ENCODE data around the gene CD28. TPM values are rescaled to one million over a fixed set of nuclear protein-coding genes. Genes with fewer than 3 reads are reported as not detected.

The CD28 gene
- total and polyA plus RNA-seq, 10 of the 15 experiments (the other 5 are each of a cell fraction or from before 2014, with no cell fraction given), result 0.03 to 0.23 (median 0.04) TPM; not detected in 7

DNA sequence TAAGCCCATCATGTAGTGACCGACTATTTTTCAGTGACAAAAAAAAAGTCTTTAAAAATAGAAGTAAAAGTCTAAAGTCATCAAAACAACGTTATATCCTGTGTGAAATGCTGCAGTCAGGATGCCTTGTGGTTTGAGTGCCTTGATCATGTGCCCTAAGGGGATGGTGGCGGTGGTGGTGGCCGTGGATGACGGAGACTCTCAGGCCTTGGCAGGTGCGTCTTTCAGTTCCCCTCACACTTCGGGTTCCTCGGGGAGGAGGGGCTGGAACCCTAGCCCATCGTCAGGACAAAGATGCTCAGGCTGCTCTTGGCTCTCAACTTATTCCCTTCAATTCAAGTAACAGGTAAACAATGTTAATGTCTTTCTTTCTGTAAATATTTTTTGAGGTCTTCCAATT lies at the start of gene CD28 (continued):
- TF ChIP-seq, protein P1, sequence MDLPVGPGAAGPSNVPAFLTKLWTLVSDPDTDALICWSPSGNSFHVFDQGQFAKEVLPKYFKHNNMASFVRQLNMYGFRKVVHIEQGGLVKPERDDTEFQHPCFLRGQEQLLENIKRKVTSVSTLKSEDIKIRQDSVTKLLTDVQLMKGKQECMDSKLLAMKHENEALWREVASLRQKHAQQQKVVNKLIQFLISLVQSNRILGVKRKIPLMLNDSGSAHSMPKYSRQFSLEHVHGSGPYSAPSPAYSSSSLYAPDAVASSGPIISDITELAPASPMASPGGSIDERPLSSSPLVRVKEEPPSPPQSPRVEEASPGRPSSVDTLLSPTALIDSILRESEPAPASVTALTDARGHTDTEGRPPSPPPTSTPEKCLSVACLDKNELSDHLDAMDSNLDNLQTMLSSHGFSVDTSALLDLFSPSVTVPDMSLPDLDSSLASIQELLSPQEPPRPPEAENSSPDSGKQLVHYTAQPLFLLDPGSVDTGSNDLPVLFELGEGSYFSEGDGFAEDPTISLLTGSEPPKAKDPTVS (IDR thresholded peaks at IDR 0.05; ENCODE audit: low read depth, low read length), result no peak
- TF ChIP-seq, protein P2, sequence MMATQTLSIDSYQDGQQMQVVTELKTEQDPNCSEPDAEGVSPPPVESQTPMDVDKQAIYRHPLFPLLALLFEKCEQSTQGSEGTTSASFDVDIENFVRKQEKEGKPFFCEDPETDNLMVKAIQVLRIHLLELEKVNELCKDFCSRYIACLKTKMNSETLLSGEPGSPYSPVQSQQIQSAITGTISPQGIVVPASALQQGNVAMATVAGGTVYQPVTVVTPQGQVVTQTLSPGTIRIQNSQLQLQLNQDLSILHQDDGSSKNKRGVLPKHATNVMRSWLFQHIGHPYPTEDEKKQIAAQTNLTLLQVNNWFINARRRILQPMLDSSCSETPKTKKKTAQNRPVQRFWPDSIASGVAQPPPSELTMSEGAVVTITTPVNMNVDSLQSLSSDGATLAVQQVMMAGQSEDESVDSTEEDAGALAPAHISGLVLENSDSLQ (IDR thresholded peaks at IDR 0.05), result no peak
- TF ChIP-seq CEBPB (IDR thresholded peaks at IDR 0.05; ENCODE audit: borderline replicate concordance in 1 of 2, low read depth in 2 of 2, low read length in 2 of 2) (no peak), RAD21 (IDR thresholded peaks at IDR 0.05; ENCODE audit: insufficient read depth, low read depth, low read length) (no peak), NR2F1 (conservative IDR thresholded peaks at IDR 0.05) (no peak), RCOR1 (conservative IDR thresholded peaks at IDR 0.05; ENCODE audit: low read depth, low read length) (no peak), RFX5 (IDR thresholded peaks at IDR 0.05; ENCODE audit: low read depth, low read length) (no peak), HDGF (IDR thresholded peaks at IDR 0.05) (no peak), RB1 (IDR thresholded peaks at IDR 0.05; ENCODE audit: borderline replicate concordance) (no peak), NR2C1 (IDR thresholded peaks at IDR 0.05) (no peak), SUPT20H (IDR thresholded peaks at IDR 0.05; ENCODE audit: borderline replicate concordance, control insufficient read depth, low read depth, low read length) (no peak), STAT3 (IDR thresholded peaks at IDR 0.05; ENCODE audit: low read depth, low read length) (no peak), MYC (IDR thresholded peaks at IDR 0.05; ENCODE audit: insufficient read depth, insufficient read length, insufficient replicate concordance, low read length, severe bottlenecking) (no peak), ZNF217 (IDR thresholded peaks at IDR 0.05) (no peak), BCL11A (IDR thresholded peaks at IDR 0.05; ENCODE audit: low read depth, low read length) (peak; percentile 84), ZSCAN29 (IDR thresholded peaks at IDR 0.05) (no peak), WRNIP1 (IDR thresholded peaks at IDR 0.05; ENCODE audit: borderline replicate concordance, low read depth, low read length) (no peak), RUNX3 (IDR thresholded peaks at IDR 0.05; ENCODE audit: low read length) (peak; percentile 96), NFXL1 (IDR thresholded peaks at IDR 0.05; ENCODE audit: borderline replicate concordance) (no peak), SP1 (IDR thresholded peaks at IDR 0.05; ENCODE audit: low read depth, low read length) (peak; percentile 70), HDAC2 (IDR thresholded peaks at IDR 0.05) (no peak), EZH2 (IDR thresholded peaks at IDR 0.05; ENCODE audit: borderline replicate concordance, control insufficient read depth, low read depth, low read length) (no peak)
- TF ChIP-seq, protein P3, sequence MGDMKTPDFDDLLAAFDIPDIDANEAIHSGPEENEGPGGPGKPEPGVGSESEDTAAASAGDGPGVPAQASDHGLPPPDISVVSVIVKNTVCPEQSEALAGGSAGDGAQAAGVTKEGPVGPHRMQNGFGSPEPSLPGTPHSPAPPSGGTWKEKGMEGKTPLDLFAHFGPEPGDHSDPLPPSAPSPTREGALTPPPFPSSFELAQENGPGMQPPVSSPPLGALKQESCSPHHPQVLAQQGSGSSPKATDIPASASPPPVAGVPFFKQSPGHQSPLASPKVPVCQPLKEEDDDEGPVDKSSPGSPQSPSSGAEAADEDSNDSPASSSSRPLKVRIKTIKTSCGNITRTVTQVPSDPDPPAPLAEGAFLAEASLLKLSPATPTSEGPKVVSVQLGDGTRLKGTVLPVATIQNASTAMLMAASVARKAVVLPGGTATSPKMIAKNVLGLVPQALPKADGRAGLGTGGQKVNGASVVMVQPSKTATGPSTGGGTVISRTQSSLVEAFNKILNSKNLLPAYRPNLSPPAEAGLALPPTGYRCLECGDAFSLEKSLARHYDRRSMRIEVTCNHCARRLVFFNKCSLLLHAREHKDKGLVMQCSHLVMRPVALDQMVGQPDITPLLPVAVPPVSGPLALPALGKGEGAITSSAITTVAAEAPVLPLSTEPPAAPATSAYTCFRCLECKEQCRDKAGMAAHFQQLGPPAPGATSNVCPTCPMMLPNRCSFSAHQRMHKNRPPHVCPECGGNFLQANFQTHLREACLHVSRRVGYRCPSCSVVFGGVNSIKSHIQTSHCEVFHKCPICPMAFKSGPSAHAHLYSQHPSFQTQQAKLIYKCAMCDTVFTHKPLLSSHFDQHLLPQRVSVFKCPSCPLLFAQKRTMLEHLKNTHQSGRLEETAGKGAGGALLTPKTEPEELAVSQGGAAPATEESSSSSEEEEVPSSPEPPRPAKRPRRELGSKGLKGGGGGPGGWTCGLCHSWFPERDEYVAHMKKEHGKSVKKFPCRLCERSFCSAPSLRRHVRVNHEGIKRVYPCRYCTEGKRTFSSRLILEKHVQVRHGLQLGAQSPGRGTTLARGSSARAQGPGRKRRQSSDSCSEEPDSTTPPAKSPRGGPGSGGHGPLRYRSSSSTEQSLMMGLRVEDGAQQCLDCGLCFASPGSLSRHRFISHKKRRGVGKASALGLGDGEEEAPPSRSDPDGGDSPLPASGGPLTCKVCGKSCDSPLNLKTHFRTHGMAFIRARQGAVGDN (IDR thresholded peaks at IDR 0.05), result no peak
- TF ChIP-seq, protein P4, sequence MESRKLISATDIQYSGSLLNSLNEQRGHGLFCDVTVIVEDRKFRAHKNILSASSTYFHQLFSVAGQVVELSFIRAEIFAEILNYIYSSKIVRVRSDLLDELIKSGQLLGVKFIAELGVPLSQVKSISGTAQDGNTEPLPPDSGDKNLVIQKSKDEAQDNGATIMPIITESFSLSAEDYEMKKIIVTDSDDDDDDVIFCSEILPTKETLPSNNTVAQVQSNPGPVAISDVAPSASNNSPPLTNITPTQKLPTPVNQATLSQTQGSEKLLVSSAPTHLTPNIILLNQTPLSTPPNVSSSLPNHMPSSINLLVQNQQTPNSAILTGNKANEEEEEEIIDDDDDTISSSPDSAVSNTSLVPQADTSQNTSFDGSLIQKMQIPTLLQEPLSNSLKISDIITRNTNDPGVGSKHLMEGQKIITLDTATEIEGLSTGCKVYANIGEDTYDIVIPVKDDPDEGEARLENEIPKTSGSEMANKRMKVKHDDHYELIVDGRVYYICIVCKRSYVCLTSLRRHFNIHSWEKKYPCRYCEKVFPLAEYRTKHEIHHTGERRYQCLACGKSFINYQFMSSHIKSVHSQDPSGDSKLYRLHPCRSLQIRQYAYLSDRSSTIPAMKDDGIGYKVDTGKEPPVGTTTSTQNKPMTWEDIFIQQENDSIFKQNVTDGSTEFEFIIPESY (IDR thresholded peaks at IDR 0.05), result no peak

Measured in GM12878 (cell line).